SK-N-SH treated with all-trans-retinoic acid at 6 μM for 48 hours (cell line): ENCODE data around the gene DMRT3.

Source experiments
- ARNTL ChIP-seq: fragments of 450-650 bp; formaldehyde crosslinking; IDR thresholded peaks from 2 replicates; pipeline ENCODE4 v1.5.0; 2020; ENCODE audit warnings: low read depth, mild to moderate bottlenecking, moderate library complexity, borderline replicate concordance
- ESRRG ChIP-seq: fragments of 250-450 bp; sonication (Bioruptor Pico); IDR thresholded peaks from 2 replicates; pipeline ENCODE4 v1.6.1; 2021; ENCODE audit warnings: mild to moderate bottlenecking
- GLIS3 ChIP-seq: fragments of 250-450 bp; sonication (Bioruptor Pico); IDR thresholded peaks from 2 replicates; pipeline ENCODE4 v1.5.0; 2020; ENCODE audit warnings: mild to moderate bottlenecking, moderate library complexity
- ISL1 ChIP-seq: fragments of 250-450 bp; sonication (Bioruptor Pico); IDR thresholded peaks from 2 replicates; pipeline ENCODE4 v2.1.2; 2022; ENCODE audit warnings: mild to moderate bottlenecking, moderate library complexity
- POU6F1 ChIP-seq: fragments of 250-450 bp; sonication (Bioruptor Pico); IDR thresholded peaks from 2 replicates; pipeline ENCODE4 v1.8.0; 2021; ENCODE audit warnings: low read depth, mild to moderate bottlenecking, moderate library complexity, borderline replicate concordance
- PPARA ChIP-seq: fragments of 250-450 bp; sonication (Bioruptor Pico); IDR thresholded peaks from 2 replicates; pipeline ENCODE4 v1.5.0; 2020; ENCODE audit warnings: mild to moderate bottlenecking, borderline replicate concordance
- TOX ChIP-seq: fragments of 250-450 bp; sonication (Bioruptor Pico); IDR thresholded peaks from 2 replicates; pipeline ENCODE4 v1.8.0; 2021; ENCODE audit warnings: mild to moderate bottlenecking, moderate library complexity, borderline replicate concordance
- ZC3H10 ChIP-seq: fragments of 250-450 bp; sonication (Bioruptor Pico); IDR thresholded peaks from 2 replicates; pipeline ENCODE4 v1.5.1; 2021; ENCODE audit warnings: mild to moderate bottlenecking, moderate library complexity
- ZFP3 ChIP-seq: fragments of 250-450 bp; sonication (Bioruptor Pico); IDR thresholded peaks from 2 replicates; pipeline ENCODE4 v1.5.0; 2020; ENCODE audit warnings: mild to moderate bottlenecking, moderate library complexity
- ZFP30 ChIP-seq: fragments of 450-650 bp; formaldehyde crosslinking; IDR thresholded peaks from 2 replicates; pipeline ENCODE4 v1.5.0; 2022; ENCODE audit warnings: mild to moderate bottlenecking, moderate library complexity
- ZNF70 ChIP-seq: fragments of 450-650 bp; formaldehyde crosslinking; IDR thresholded peaks from 2 replicates; pipeline ENCODE4 v1.5.0; 2020; ENCODE audit warnings: mild to moderate bottlenecking, moderate library complexity
- ZNF8 ChIP-seq: fragments of 450-650 bp; formaldehyde crosslinking; IDR thresholded peaks from 2 replicates; pipeline ENCODE4 v1.5.0; 2020; ENCODE audit warnings: mild to moderate bottlenecking, moderate library complexity
- TF ChIP-seq, protein P1 (sequence below): fragments of 250-450 bp; sonication (Bioruptor Pico); IDR thresholded peaks from 2 replicates; pipeline ENCODE4 v1.5.0; 2020; ENCODE audit warnings: mild to moderate bottlenecking, moderate library complexity
- TF ChIP-seq, protein P2 (sequence below): fragments of 250-450 bp; sonication (Bioruptor Pico); IDR thresholded peaks from 2 replicates; pipeline ENCODE4 v1.5.1; 2020; ENCODE audit warnings: low read depth, mild to moderate bottlenecking, moderate library complexity

DNA sequence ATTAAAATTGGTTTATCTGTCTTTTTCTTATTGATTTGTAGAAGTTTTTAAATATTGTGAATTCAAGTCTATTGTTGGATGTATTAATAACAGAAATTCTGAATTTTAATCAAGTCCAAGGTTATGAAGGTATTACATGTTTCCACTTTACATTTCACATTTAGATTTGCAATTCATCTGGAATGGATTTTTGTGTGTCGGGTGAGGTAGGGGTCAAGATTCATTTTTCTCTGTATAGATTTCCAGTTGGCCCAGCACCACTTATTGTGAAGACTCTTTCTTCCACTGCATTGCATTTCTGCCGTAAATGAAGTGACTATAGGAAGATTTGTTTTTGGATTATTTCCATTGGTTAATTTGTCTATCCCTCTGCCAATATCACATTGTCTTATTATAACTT is 38.2 kb downstream of the DMRT3 start:
- TF ChIP-seq ZFP3 (CRISPR knock-in tag) (no peak), ZFP30 (CRISPR knock-in tag) (no peak), GLIS3 (CRISPR knock-in tag) (no peak), ARNTL (CRISPR knock-in tag) (no peak), POU6F1 (no peak), ISL1 (no peak), PPARA (CRISPR knock-in tag) (no peak), ZNF70 (no peak), ZC3H10 (CRISPR knock-in tag) (no peak), TOX (CRISPR knock-in tag) (no peak), ESRRG (CRISPR knock-in tag) (no peak), ZNF8 (CRISPR knock-in tag) (no peak)
- TF ChIP-seq, protein P1, sequence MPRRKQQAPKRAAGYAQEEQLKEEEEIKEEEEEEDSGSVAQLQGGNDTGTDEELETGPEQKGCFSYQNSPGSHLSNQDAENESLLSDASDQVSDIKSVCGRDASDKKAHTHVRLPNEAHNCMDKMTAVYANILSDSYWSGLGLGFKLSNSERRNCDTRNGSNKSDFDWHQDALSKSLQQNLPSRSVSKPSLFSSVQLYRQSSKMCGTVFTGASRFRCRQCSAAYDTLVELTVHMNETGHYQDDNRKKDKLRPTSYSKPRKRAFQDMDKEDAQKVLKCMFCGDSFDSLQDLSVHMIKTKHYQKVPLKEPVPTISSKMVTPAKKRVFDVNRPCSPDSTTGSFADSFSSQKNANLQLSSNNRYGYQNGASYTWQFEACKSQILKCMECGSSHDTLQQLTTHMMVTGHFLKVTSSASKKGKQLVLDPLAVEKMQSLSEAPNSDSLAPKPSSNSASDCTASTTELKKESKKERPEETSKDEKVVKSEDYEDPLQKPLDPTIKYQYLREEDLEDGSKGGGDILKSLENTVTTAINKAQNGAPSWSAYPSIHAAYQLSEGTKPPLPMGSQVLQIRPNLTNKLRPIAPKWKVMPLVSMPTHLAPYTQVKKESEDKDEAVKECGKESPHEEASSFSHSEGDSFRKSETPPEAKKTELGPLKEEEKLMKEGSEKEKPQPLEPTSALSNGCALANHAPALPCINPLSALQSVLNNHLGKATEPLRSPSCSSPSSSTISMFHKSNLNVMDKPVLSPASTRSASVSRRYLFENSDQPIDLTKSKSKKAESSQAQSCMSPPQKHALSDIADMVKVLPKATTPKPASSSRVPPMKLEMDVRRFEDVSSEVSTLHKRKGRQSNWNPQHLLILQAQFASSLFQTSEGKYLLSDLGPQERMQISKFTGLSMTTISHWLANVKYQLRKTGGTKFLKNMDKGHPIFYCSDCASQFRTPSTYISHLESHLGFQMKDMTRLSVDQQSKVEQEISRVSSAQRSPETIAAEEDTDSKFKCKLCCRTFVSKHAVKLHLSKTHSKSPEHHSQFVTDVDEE (CRISPR knock-in tag), result no peak
- TF ChIP-seq, protein P2, sequence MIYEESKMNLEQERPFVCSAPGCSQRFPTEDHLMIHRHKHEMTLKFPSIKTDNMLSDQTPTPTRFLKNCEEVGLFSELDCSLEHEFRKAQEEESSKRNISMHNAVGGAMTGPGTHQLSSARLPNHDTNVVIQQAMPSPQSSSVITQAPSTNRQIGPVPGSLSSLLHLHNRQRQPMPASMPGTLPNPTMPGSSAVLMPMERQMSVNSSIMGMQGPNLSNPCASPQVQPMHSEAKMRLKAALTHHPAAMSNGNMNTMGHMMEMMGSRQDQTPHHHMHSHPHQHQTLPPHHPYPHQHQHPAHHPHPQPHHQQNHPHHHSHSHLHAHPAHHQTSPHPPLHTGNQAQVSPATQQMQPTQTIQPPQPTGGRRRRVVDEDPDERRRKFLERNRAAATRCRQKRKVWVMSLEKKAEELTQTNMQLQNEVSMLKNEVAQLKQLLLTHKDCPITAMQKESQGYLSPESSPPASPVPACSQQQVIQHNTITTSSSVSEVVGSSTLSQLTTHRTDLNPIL, result no peak
